Activated T-helper 1 cell treated with Interleukin-2 at 50 U/mL for 16 hours (primary cell): ENCODE measurements around the gene ARHGEF28.

Experiments
- DNase-seq: peaks from one replicate; pipeline ENCODE4 v3.0.0-alpha.2; 2020; ENCODE audit warnings: low read depth

Gene ARHGEF28

GRCh38 chr5:73943397-73943796 is 317.4 kb downstream of the ARHGEF28 start:
- no peak for DNase-seq

- DNase-seq: no peak
Observed at GRCh38 chr5:73944581-73944980, 318.6 kb downstream of the ARHGEF28 start.

GRCh38 chr5:73945505-73945904 is 319.5 kb downstream of the ARHGEF28 start:
- no peak for DNase-seq

GRCh38 chr5:73946278-73946677 is 320.3 kb downstream of the ARHGEF28 start:
- no peak for DNase-seq

GRCh38 chr5:73946919-73947602 is 321.1 kb downstream of the ARHGEF28 start:
- no peak for DNase-seq

- DNase-seq: no peak
Observed at GRCh38 chr5:73947906-73948640, 322.1 kb downstream of the ARHGEF28 start.

- no peak for DNase-seq
Observed at GRCh38 chr5:73948720-73949119, 322.7 kb downstream of the ARHGEF28 start.

- no peak for DNase-seq
Observed at GRCh38 chr5:73950441-73950873, 324.5 kb downstream of the ARHGEF28 start.

GRCh38 chr5:73950912-73951430 is 325.0 kb downstream of the ARHGEF28 start:
- no peak for DNase-seq

- DNase-seq: no peak
Observed at GRCh38 chr5:73952872-73953271, 326.9 kb downstream of the ARHGEF28 start.

- no peak for DNase-seq
Observed at GRCh38 chr5:73954381-73954780, 328.4 kb downstream of the ARHGEF28 start.

GRCh38 chr5:73955271-73955846 is 329.4 kb downstream of the ARHGEF28 start:
- no peak for DNase-seq

- DNase-seq: no peak
Observed at GRCh38 chr5:73957397-73958001, 331.5 kb downstream of the ARHGEF28 start.

GRCh38 chr5:73958037-73958436 is 332.0 kb downstream of the ARHGEF28 start:
- DNase-seq: no peak

GRCh38 chr5:73960023-73960422 is 334.0 kb downstream of the ARHGEF28 start:
- DNase-seq: no peak

- no peak for DNase-seq
Observed at GRCh38 chr5:73960426-73960825, 334.4 kb downstream of the ARHGEF28 start.

- no peak for DNase-seq
Observed at GRCh38 chr5:73962801-73963425, 336.9 kb downstream of the ARHGEF28 start.

- no peak for DNase-seq
Observed at GRCh38 chr5:73964352-73964865, 338.4 kb downstream of the ARHGEF28 start.

GRCh38 chr5:73966451-73966850 is 340.5 kb downstream of the ARHGEF28 start:
- DNase-seq: no peak

GRCh38 chr5:73967347-73967746 is 341.4 kb downstream of the ARHGEF28 start:
- DNase-seq: no peak

GRCh38 chr5:73968246-73968645 is 342.2 kb downstream of the ARHGEF28 start:
- DNase-seq: no peak

- DNase-seq: no peak
Observed at GRCh38 chr5:73968729-73969128, 342.7 kb downstream of the ARHGEF28 start.
